AG09309 (cell line): ENCODE data around the gene FBXW10B.
"Not testable (repeated sequence)": the region's sequence is repeated elsewhere in the genome, so short reads cannot be mapped to it uniquely, and the experiment has no call there.

Source experiments
- DNase-seq: peaks from one replicate; pipeline ENCODE4 v3.0.0-alpha.2; 2010; ENCODE audit warnings: low read depth
- H3K4me3 ChIP-seq: 2 replicates; pipeline ENCODE4 v1.5.1; 2011; ENCODE audit warnings: mild to moderate bottlenecking, low read depth, low read length, moderate library complexity; ENCODE audit not compliant: control insufficient read depth
- TF ChIP-seq, protein P1 (sequence below): IDR thresholded peaks from 2 replicates; pipeline ENCODE4 v1.5.1; 2011; ENCODE audit warnings: mild to moderate bottlenecking, low read depth, low read length, inconsistent platforms; ENCODE audit not compliant: insufficient read depth, control insufficient read depth; ENCODE audit errors: missing control alignments

Gene FBXW10B

DNA sequence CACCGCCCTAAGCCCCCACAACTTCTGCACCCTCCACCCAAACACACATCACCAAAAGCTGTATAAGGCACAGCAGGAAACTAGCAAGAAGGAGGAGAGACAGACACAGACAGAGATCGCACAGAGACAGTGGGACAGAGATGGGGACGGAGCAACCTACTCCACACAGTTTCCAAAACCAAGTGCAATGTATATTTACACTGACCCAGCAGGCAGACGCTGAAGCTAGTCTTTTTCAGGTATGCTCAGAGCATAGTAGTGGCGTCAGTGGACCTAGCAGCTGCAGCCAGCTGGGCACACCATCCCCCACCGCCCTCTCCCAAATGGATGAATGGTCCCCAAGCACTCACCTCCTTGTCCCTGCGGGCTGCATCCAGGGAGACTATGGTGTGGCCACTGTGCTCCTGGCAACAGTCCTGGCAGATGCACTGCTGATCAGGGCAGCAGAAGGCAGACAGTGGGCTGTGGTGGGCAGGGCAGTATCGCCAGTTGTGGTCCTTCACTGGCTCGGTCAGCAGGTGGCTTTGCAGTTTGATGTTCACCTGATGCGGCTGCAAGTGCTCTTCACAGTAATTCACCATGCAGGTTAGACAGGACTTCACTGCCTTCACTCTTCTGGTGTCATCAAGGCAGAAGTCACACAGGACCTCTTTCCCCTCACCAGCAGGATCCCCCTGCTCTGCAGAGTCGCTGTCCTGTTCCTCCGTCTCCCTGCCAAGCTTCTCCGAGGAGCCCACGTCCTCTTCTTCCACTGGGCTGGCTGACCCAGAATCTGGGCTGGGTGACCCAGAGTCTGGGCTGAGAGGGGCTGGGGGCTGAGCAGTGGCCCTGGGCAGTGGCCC, 31.5 kb upstream of the FBXW10B start:
- TF ChIP-seq, protein P1, sequence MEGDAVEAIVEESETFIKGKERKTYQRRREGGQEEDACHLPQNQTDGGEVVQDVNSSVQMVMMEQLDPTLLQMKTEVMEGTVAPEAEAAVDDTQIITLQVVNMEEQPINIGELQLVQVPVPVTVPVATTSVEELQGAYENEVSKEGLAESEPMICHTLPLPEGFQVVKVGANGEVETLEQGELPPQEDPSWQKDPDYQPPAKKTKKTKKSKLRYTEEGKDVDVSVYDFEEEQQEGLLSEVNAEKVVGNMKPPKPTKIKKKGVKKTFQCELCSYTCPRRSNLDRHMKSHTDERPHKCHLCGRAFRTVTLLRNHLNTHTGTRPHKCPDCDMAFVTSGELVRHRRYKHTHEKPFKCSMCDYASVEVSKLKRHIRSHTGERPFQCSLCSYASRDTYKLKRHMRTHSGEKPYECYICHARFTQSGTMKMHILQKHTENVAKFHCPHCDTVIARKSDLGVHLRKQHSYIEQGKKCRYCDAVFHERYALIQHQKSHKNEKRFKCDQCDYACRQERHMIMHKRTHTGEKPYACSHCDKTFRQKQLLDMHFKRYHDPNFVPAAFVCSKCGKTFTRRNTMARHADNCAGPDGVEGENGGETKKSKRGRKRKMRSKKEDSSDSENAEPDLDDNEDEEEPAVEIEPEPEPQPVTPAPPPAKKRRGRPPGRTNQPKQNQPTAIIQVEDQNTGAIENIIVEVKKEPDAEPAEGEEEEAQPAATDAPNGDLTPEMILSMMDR = no peak
- DNase-seq = no peak
- H3K4me3 ChIP-seq = peak overlapping the region; percentile 98

DNA sequence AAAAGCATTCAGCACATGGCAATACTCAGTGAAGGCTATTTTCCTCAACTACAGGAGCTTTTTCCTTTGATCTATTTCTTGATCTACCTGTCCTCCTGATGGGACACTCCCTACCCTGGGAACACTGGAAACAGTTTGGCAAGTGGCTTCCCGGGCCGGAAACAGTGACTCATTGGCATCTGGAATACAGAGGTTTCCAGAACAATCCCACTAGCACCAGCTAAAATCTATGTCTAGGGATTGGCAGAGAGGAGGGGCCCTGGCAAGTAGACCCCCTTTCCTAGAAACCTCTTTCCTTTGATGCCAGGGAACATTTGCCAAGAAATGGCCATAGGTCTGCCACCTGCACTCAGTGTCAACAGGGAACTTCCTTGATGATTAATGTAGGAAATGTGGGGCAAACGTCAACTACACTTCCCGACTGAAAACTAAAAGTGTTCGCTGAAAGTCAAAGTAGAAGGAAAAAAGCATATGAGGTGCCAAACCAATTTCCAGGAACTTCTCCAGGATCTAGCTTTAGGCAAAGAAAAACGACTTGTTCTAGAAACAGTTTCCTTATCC, 30.4 kb upstream of the FBXW10B start:
- peak overlapping the region; percentile 98 for H3K4me3 ChIP-seq
- DNase-seq = no peak
- TF ChIP-seq, protein P1 = no peak

DNA sequence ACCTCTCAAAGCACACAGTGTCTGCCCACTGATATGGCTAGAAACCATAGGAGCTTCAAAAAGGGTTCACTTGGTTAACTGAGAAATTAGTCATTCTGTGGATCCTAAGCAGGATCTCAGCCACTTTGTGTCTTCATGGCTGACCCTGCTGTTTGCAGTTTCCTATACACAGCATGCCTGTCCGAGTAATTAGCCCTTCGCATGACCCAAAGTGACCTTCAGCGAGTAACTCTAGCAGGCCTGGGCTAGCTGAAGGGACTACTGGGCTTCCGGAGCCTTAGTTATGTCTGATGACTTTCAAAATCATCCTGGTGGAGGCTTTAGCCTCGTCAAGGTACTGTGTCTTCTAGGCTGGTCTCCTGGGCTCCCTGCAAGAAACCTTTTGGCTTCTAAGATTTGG, 28.9 kb upstream of the FBXW10B start:
- H3K4me3 ChIP-seq = no peak overlapping the region
- TF ChIP-seq, protein P1 = no peak
- DNase-seq = no peak

DNA sequence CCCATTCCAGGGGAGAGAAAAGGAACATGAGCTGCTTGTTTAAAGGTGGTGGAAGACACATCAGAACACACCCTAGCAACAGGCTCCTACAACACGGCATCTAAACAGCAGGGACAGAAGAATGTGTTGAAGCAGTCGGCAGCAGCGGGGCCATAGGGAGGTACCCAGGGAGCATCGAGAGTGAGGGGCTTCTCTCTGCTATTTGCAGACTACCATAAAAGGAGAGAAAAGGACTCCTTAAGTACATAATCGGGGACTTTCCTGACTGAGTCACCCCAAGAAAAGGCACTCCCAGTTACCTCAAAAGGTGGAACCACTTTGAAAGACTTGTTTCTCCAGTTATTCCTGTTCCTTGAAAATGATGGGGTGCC, 26.4 kb upstream of the FBXW10B start:
- not testable (repeated sequence) for H3K4me3 ChIP-seq, DNase-seq

DNA sequence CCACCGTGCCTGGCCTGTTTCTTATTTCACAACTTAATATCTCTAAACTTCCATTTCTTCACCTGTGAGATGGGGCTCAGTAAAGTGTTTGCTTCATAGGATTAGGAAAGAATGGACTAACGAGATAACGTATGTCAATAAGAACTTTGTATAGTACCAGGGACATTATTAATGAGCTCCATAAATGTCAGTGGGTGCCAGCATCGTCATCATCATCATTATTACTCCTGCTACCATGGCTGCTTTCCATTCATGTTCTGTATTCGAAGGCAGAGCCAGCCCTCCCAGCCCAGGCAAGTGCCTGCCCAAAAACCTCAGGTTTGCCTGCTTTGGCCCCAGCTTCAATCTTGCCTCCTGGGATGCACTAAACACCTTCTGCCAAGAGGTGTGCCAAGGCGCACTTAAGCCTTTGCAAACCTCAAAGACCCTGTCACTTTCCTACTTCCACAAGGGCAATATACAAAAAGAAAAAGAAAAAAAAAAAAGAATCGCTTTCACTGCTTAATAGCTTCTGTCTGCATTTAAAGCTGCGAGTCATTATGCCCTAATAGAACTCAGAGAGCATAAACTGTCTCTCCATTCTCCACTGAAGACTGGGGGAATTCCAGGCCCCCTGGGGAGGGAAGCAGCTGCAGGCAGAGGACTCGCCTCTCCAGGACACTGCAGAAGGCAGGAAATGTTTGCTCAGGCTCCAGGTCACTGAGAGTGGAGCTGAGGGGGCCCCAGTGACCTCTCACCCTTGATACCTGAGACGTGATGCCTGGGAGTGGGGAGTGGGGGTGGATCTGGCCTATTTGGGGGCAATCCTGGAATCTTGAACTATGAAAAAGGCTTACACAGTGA, 25.8 kb upstream of the FBXW10B start:
- not testable (repeated sequence) for H3K4me3 ChIP-seq, DNase-seq

DNA sequence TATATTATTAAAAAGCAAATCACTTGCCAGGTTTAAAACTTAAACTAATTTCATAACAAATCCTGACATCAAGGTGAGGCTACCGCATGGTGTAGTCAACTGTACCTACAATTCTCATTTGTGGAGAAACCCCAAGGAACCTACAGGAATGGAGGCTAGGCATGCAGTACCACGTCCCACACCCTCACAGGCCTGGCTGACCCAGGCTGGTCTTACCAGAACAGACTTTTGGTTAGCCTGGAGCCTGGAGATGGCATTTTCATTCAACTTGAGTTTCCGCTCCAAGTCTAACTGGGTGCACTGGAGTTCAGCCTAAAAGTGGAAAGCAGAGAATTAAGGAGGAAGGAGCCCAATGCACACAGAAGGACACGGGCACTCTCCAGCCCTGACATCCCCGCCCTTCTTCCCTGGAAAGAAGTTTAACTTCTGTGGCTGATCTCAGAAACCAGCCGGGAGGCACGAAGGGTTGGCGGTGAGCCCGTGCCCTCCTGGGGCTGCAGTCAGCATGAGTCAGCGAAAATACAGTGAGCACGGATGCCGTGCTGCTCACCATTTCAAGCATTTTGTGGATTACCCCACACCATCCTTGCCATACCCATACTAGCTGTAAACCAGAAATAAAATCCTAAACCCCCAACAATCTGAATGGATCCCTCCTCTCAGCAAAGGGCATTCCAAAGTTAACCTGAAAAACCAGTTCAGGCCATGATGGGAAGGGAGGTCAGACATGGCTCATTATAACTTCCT, 23.2 kb upstream of the FBXW10B start:
- not testable (repeated sequence) for DNase-seq, H3K4me3 ChIP-seq

DNA sequence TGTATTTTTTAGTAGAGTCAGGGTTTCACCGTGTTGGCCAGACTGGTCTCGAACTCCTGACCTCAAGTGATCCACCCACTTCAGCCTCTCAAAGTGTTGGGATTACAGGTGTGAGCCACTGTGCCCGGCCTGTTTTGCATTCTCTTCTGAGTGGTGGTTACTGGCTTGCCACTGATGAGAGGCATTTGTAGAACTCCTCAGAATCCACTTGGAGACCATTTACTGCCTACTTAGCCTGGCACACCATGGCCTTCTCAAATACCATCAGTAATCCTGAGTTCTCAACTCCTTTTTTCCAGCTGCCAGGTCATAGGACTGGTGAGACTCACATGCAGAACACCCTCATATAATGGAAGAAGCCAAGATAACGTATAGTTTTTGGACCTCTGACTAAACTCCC, 22.5 kb upstream of the FBXW10B start:
- not testable (repeated sequence) for H3K4me3 ChIP-seq, DNase-seq

DNA sequence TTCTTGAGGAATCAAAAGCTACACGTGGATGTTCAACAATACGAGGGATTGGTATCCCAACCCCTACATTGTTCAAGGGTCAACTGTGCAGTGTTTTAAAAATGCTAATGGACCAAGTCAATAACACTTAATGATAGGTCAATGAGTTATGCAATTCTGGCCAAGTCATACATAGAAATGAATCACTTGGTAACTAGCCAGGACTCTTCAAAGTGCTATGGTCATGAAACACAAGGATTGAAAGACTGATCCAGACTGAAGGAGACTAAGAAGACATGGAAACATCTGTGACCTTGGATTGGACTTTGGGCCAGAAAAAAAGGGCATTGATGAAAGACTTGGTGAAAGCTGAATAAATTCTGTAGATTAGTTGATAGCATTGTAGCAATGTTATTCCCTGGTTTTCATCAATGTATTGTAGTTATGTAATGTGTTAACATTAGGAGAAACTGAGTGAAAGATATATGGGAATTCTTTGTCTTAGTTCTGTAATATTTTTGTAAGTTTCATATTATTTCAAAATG, 11.5 kb upstream of the FBXW10B start:
- DNase-seq, H3K4me3 ChIP-seq: not testable (repeated sequence)

DNA sequence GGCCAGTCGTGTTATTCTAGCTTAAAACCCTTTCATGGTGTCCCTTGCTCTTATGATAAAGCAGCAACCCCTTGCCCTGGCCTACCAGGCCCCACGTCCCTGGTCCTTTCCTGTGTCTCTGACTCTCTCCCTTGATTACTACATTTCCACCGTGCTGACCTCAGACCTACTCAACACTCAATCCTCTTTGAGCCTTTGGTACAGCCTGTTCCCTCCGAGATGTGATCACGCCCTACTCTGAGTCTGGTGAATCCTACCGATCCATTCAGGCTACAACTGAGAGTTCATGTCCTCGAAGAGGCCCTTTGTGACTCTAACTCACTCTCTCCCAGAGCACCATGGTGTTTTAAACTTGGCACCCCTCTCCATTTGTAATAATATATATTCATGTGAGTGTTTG, 10.5 kb upstream of the FBXW10B start:
- not testable (repeated sequence) for H3K4me3 ChIP-seq, DNase-seq

DNA sequence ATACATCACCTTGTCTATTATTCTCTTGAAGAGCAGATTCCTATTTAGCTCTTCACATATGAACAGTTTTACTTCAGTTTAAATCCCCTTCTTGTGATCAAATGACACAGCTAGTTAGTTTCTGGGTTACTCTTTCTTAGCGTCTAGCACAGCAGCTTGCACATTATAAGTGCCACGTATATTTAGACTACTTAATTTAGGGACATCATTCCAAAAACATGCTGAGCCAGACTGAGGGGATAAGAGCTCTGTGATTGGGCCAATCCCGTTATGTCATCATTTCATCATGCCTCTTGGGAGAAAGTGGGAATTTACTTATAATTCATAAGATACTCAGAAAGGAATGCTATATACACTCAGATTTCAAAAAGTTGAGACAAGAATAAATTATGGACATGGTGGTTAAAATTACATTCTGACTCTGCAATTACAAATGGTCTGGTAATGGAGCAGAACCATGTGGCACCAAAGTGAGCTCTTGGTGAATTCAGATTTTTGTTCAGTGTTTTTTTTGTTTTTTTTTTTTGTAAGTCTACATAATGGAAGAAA, 4.2 kb upstream of the FBXW10B start:
- DNase-seq, H3K4me3 ChIP-seq: not testable (repeated sequence)

DNA sequence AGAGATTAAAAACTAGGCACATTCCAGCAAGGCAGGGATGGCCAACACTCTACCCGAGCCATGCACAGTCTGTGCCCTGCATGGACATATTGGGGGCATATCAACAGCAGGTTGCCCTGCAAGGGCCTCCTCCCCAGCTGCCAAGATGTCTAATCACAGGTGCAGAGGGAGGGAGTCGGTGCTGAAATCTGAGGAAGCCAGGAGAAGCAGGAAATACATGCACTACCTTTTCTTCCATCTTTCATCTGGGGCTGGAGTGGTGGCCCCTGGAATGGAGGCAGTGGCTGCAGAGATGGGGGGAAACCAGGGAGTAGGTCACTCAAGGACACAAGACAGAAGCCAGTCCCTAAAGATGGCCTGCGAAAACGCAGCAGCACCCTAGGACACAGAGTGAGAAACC, 3.8 kb upstream of the FBXW10B start:
- not testable (repeated sequence) for DNase-seq, H3K4me3 ChIP-seq

DNA sequence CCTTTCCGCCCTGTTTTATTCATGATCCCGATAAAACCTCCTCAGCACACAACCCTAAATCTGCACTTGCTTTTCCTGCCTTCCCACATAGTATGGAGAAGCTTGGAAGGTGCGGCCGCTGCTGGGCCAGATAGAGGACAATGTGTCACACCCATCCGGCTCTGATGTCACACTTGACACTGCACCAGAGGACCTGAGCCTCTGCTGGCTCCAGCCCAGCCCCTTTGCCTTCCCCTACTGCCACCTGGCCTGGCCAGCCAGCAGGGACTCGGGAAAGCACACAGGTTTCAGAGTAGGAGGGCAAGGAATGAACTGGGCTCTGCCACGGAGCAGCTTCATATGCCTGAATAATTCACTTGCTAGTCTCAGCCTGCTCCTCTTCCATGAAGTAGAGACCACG, 2.6 kb upstream of the FBXW10B start:
- H3K4me3 ChIP-seq, DNase-seq: not testable (repeated sequence)

DNA sequence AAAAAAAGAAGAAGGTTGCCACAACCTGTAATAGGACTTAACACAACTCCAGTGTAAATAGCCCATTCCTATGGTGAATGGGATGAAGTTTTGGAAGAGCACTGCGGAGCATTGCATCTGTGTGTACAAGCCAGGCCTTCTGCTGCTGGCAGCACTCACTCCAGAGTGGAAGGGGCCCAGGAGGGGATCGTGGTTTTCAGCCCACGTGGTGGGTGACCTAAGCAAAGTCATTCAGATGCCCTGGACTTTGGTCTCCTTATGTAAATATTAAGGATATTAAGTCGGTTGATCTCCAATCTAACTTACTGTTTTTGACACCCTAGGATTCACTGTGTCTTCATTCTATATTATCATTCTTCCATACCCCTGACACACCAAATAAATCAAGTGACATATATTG, 2.7 kb downstream of the FBXW10B start:
- not testable (repeated sequence) for H3K4me3 ChIP-seq, DNase-seq
